ENCODE results near the gene DPY30.

GRCh38 chr2:32012872-32013271 is 26.7 kb downstream of the DPY30 start:
- TF ChIP-seq POLR2AphosphoS5 (IDR thresholded peaks at IDR 0.05; ENCODE audit: low read depth, low read length) (no peak), POLR2A (IDR thresholded peaks at IDR 0.05; ENCODE audit: low read depth, low read length) (no peak), TAF1 (IDR thresholded peaks at IDR 0.05; ENCODE audit: low read depth, low read length) (no peak), SPI1 (IDR thresholded peaks at IDR 0.05; ENCODE audit: low read depth, low read length) (no peak), POU2F2 (IDR thresholded peaks at IDR 0.05; ENCODE audit: low read depth, low read length) (no peak)

Data from GM12891 (cell line).